ENCODE measurements around the gene CRTC1.

DNA sequence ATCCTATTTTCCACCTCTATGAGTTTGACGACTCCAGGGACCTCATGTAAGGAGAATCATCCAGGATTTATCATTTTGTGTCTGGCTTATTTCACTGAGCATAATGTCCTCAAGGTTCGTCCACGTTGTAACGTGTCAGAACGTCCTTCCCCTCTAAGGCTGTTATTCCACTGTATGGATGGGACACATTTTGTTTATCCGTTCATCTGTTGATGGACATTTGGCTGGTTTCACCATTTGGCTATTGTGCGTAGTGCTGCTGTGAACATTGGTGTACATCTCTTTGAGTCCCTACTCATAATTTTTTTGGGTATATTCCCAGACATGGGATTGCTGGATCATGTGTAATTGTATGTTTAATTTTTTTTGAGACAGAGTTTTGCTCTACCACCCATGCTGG lies 21.5 kb downstream of the CRTC1 start:
- TF ChIP-seq, protein P1, sequence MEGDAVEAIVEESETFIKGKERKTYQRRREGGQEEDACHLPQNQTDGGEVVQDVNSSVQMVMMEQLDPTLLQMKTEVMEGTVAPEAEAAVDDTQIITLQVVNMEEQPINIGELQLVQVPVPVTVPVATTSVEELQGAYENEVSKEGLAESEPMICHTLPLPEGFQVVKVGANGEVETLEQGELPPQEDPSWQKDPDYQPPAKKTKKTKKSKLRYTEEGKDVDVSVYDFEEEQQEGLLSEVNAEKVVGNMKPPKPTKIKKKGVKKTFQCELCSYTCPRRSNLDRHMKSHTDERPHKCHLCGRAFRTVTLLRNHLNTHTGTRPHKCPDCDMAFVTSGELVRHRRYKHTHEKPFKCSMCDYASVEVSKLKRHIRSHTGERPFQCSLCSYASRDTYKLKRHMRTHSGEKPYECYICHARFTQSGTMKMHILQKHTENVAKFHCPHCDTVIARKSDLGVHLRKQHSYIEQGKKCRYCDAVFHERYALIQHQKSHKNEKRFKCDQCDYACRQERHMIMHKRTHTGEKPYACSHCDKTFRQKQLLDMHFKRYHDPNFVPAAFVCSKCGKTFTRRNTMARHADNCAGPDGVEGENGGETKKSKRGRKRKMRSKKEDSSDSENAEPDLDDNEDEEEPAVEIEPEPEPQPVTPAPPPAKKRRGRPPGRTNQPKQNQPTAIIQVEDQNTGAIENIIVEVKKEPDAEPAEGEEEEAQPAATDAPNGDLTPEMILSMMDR (IDR thresholded peaks at IDR 0.05), result no peak
- TF ChIP-seq ESRRA (IDR thresholded peaks at IDR 0.05; ENCODE audit: borderline replicate concordance, low read length), result no peak
- TF ChIP-seq RFX5 (IDR thresholded peaks at IDR 0.05), result no peak
- TF ChIP-seq HOXB13 (CRISPR knock-in tag; IDR thresholded peaks at IDR 0.05; ENCODE audit: low read depth), result no peak
- no peak for TF ChIP-seq FOSL2 (IDR thresholded peaks at IDR 0.05)
- TF ChIP-seq FOSL2 (CRISPR knock-in tag; IDR thresholded peaks at IDR 0.05), result no peak
- TF ChIP-seq POLR2A (IDR thresholded peaks at IDR 0.05; ENCODE audit: low read length), result no peak
- TF ChIP-seq, protein P2, sequence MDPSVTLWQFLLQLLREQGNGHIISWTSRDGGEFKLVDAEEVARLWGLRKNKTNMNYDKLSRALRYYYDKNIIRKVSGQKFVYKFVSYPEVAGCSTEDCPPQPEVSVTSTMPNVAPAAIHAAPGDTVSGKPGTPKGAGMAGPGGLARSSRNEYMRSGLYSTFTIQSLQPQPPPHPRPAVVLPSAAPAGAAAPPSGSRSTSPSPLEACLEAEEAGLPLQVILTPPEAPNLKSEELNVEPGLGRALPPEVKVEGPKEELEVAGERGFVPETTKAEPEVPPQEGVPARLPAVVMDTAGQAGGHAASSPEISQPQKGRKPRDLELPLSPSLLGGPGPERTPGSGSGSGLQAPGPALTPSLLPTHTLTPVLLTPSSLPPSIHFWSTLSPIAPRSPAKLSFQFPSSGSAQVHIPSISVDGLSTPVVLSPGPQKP (IDR thresholded peaks at IDR 0.05; ENCODE audit: low read depth, low read length), result no peak
- TF ChIP-seq, protein P3, sequence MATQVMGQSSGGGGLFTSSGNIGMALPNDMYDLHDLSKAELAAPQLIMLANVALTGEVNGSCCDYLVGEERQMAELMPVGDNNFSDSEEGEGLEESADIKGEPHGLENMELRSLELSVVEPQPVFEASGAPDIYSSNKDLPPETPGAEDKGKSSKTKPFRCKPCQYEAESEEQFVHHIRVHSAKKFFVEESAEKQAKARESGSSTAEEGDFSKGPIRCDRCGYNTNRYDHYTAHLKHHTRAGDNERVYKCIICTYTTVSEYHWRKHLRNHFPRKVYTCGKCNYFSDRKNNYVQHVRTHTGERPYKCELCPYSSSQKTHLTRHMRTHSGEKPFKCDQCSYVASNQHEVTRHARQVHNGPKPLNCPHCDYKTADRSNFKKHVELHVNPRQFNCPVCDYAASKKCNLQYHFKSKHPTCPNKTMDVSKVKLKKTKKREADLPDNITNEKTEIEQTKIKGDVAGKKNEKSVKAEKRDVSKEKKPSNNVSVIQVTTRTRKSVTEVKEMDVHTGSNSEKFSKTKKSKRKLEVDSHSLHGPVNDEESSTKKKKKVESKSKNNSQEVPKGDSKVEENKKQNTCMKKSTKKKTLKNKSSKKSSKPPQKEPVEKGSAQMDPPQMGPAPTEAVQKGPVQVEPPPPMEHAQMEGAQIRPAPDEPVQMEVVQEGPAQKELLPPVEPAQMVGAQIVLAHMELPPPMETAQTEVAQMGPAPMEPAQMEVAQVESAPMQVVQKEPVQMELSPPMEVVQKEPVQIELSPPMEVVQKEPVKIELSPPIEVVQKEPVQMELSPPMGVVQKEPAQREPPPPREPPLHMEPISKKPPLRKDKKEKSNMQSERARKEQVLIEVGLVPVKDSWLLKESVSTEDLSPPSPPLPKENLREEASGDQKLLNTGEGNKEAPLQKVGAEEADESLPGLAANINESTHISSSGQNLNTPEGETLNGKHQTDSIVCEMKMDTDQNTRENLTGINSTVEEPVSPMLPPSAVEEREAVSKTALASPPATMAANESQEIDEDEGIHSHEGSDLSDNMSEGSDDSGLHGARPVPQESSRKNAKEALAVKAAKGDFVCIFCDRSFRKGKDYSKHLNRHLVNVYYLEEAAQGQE (IDR thresholded peaks at IDR 0.05), result no peak
- TF ChIP-seq NFE2L2 (conservative IDR thresholded peaks at IDR 0.05; ENCODE audit: low read length), result no peak
- TF ChIP-seq POLR2AphosphoS2 (conservative IDR thresholded peaks at IDR 0.05; ENCODE audit: low read length), result no peak
- no peak for TF ChIP-seq ZSCAN20 (CRISPR knock-in tag; IDR thresholded peaks at IDR 0.05)

Data from A549 (cell line).